CD4-positive, alpha-beta T cell treated with Interleukin-6 for 4 hours (primary cell): ENCODE measurements around the gene MLXIP.
"Not testable (repeated sequence)": the region's sequence is repeated elsewhere in the genome, so short reads cannot be mapped to it uniquely, and the experiment has no call there.

ENCODE experiments used
- DNase-seq: peaks from one replicate; pipeline ENCODE4 v3.0.0-alpha.2; 2020; ENCODE audit warnings: mixed read lengths

The MLXIP gene

DNA sequence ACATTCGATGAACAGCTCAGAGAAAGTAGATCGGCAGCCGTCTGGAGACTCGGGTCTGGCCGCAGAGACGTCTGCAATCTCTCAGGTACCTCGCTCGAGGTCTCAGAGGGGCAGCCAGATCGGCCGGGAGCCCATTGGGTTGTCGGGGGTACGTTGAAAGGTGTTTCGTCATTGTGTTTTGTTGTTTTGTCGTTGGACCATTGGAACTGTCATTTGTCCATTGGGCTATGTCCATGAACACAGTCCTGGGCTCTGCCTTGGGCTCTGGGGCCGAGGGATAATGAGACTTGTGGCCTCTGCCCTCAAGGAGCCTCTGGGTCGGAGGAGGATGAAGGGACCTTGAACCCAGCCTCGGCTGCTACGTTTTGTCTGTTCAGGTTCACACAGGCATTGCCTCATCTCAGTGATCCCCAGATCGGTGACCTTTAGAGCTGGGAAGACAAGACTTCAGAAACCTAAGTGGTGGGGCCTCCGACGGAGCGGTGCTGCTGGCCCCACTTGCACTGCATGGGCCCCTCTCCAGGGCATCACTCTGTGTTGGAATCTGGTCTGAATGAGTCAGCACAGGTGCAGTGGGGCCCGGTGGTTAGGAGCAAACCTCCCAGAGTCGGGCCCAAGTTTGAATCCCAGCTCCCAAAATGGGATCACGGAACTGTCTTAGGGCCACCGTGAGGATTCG is 23.6 kb upstream of the MLXIP start:
- DNase-seq: no peak

DNA sequence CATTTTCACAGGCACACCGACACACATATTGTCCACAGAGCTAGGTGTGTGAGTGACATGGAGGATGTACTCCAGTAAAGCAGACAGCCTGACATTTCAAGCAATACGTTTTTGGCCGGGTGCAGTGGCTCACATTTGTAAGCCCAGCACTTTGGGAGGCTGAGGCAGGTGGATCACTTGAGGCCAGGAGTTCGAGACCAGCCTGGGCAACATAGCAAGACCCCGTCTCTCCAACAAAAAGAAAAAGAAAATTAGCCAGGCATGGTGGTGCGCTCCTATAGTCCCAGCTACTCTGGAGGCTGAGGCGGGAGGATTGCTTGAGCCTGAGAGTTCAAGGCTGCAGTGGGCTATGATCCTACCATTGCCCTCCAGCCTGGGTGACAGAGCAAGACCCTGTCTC is 22.1 kb upstream of the MLXIP start:
- not testable (repeated sequence) for DNase-seq

- no peak for DNase-seq
Measured at GRCh38 chr12:122057007-122057735, 21.4 kb upstream of the MLXIP start.

GRCh38 chr12:122057769-122058168 is 20.8 kb upstream of the MLXIP start:
- no peak for DNase-seq

GRCh38 chr12:122058549-122059149 is 19.9 kb upstream of the MLXIP start:
- DNase-seq: no peak

DNA sequence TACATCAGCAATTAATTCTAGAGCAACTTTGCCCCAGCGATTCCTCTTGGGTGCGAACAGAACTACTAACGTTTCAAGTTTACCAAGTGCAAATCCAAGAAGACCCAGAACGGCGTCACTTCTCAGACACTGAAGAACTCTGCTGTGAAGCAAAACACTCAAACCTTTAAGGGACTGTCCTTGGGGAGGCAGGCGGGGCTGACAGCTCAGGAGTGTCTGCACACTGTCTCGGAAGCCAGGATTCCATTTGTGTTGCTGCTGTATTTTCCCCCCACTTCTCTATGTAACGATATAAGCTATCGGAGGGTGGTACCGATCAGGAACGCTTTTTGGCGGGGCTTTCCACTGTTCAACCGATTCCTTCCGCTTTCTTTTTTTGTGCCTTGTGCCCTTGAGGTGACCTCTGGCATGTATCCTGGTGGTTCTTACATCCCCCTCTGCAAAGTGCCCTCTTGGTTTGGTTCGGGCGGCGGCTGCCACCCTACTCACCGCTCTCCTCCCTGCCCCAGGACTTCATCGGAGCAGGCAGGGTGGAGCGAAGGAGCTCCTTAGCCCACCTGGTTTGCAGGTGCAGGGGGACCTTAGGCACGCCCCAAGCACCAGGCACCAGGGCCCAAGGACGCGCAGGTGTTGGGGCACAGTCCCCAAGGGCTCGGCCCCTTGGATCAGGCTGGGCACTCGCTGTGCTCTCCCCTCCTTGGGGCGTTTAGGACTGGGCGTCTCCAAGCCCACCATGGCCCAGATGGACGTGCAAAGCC is 19.2 kb upstream of the MLXIP start:
- DNase-seq: no peak

GRCh38 chr12:122060081-122060501 is 18.5 kb upstream of the MLXIP start:
- no peak for DNase-seq

- DNase-seq: no peak
Measured at GRCh38 chr12:122061253-122061652, 17.3 kb upstream of the MLXIP start.

GRCh38 chr12:122062832-122063693 is 15.5 kb upstream of the MLXIP start:
- no peak for DNase-seq

DNA sequence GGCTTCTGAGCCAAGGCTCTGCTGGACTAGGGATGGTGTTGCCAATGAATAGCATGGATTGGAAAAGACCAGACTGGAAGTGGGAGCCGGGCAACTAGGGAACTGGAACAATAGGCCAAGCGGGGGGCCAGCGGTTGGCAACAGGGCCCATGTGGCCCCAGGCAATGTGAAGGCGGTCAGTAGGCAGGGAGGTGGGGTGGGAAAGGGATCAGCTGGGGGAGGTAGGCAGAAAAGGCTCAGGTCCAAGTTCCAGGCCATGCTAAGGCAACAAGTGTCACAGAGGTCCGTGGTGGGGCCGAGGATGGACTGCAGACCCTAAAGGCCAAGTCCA is 14.9 kb upstream of the MLXIP start:
- no peak for DNase-seq

DNA sequence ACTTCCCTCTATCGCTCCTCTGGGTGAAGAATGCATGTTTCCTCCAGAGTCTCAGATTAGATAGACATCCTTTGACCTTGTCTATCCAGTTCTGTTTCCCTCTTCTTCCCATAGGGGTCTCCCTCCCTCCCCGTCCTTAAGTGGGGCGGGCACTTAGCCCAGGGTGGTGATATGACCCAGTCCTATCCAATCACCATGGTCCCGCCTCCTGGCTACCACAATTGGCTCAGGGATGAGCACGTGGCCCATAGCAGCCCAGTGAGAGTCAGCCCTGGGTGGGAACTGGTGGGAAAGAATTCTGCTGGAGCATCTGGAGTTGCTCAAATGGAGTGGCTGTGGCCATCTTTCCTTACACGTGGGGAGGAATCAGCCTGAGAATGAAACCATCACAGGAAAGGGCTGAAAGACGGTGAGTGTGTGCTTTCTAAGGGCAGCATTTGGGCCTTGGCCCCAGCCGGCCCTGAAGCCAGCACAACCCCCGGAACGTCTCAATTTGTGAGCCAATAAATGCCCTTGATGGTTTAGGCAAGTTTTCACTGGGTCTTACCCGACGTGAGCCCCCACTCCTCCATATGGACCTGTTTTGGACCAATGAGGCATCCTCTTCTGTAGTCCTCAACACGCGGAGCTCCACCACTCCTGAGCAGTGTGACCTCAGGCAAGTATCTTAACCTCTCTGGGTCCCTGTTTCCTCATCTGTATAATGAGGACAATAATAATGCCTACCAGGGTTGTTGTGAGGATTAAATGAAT is 14.4 kb upstream of the MLXIP start:
- peak; percentile 55 for DNase-seq

DNA sequence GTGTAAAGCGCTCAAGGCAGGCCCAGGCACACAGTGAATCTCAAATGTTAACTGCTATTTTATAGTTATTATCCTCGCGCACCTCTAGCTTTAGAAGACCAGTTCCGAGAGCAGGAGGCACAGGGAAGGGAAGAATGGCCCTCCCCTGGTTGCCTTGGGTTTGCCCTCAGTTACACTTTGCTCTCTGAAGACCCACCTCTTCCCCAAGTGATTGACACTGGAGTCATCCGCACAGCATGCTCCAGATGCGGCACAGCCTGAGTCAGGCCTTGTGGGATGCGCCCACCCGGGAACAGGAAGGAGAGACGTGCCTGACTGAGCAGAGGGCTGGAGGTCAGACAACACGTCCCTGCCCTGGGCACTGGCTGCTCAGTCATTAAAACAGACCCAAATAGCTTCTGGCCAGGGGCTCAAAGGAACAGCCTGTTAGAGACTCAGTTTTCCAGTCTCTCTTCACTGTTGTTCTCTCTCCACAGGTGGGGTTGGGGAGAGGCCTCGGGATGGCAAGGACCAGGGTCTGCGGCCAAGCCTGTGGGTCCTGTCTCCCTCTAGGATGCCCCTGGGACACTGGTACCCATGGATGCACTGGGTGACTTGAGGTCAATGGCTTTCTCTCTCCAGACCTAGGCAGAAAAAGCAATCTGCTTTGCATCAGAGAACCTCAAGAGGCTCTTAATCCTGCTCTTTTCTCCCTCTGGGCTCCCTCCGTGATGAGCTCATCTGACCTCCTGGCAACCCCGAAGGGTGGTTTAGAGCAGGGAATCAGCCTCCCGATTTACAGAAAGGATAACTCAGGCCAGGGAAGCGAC is 13.6 kb upstream of the MLXIP start:
- DNase-seq: no peak

GRCh38 chr12:122067548-122067947 is 11.0 kb upstream of the MLXIP start:
- DNase-seq: no peak

GRCh38 chr12:122067966-122068365 is 10.6 kb upstream of the MLXIP start:
- DNase-seq: peak; percentile 63

GRCh38 chr12:122072031-122072970 is 6.3 kb upstream of the MLXIP start:
- DNase-seq: no peak

- no peak for DNase-seq
Measured at GRCh38 chr12:122073815-122074214, 4.7 kb upstream of the MLXIP start.

GRCh38 chr12:122076743-122077495 is 1.6 kb upstream of the MLXIP start:
- DNase-seq: no peak

DNA sequence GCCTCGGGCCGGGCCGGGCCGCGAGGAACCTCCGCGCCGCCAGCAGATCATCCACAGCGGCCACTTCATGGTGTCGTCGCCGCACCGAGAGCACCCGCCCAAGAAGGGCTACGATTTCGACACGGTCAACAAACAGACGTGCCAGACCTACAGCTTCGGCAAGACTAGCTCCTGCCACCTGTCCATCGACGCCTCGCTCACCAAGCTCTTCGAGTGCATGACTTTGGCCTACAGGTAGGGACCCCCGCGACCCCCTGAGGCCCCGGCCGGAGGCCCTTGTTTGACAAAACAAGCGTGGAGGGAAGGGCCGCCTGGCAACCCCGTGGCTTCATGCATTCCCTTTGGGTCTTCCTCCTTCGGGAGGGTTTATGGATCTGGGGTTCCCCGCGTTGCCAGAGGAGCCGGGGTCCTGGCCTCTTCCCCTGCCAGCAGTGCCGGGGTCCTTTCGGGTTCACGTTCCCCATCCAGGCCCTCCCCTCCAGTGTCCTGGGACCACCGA is 526 bp downstream of the MLXIP start:
- DNase-seq: peak; percentile 30
